ENCODE results near the gene HPSE2. TPM values are rescaled to one million over a fixed set of nuclear protein-coding genes. Genes with fewer than 3 reads are reported as not detected.

The HPSE2 gene
- polyA plus RNA-seq, 4 donors: 0.60 to 1.9 (median 1.2) TPM

Other genes starting within 250 kb of the HPSE2 start
- gene CNNM1, start 93.5 kb upstream of the HPSE2 start, polyA plus RNA-seq (ENCODE audit: insufficient read length in 4 of 4): 1 to 10 TPM; 1.6 to 1.9 (median 1.7) TPM
- 10 to 100 TPM; 85.3 to 93.0 (median 91.0) TPM for gene GOT1, start 194.8 kb upstream of the HPSE2 start, polyA plus RNA-seq (ENCODE audit: insufficient read length in 4 of 4)